ENCODE measurements around the gene KCNMB2.

GRCh38 chr3:178841011-178841410, 304.8 kb downstream of the KCNMB2 start:
- TF ChIP-seq CTCF (IDR thresholded peaks at IDR 0.05; ENCODE audit: low read depth, low read length, poor library complexity, severe bottlenecking) (no peak), EZH2phosphoT487 (IDR thresholded peaks at IDR 0.05; ENCODE audit: borderline replicate concordance, low read length) (no peak)

Measured in DOHH2 (cell line).